IPS DF 4.7 (cell line): Measurements from ENCODE around the gene ZNF669.

Source experiments
- DNase-seq: peaks from one replicate; pipeline ENCODE4 v3.0.0-alpha.2; 2013; ENCODE audit warnings: low spot score; ENCODE audit errors: extremely low read depth

Gene ZNF669

DNA sequence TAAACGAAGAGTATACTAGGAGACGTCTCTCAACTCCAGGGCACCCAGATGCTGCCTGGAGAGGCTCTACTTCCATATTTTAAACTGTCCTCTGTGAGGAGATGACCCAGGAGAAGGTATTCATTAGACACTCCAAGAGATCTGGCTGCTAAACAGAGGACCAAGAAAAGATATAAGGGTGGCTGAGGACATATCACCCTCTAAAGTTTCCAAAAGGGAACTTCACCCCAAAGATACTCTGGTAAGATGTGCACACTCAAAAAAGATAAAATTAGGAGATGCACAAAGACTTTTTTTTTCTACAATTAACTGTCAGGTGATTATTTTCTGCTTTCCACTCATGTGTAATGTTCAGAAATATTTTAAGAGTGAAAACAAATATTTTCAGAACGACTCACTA, 26.9 kb downstream of the ZNF669 start:
- DNase-seq: no peak

DNA sequence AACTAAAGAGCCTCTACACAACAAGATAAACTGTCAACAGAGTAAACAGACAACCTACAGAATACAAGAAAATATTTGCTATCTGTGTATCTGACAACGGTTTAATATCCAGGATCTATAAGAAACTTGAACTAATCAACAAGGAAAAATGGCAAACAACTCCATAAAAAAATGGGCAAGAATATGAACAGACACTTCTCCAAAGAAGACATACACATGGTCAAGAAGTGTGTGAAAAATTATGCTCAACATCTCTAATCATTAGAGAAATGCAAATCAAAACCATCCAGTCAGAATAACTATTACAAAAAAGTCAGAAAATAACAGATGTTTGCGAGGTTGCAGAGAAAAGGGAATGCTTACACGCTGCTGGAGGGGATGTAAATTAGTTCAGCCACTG, 33.5 kb downstream of the ZNF669 start:
- DNase-seq: no peak

DNA sequence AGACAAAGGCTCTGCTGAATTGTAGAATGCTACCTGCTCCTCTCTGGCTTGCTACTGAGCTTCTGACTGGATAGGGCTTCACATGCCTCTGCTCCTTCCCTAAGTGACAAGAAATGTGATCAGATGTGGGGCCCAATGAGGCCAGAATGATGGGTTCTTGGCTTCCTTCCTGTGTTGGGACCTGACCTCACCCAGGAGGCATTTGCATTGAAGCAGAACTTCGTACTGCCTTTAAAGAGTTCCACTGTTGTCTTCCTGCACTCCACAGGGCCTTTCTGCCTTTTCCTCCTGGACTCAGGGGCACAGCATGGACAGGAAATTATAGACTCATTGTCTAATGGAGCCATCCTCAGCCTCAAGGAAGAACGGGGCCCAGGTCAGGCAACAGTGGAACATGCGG, 39.9 kb downstream of the ZNF669 start:
- DNase-seq: no peak

DNA sequence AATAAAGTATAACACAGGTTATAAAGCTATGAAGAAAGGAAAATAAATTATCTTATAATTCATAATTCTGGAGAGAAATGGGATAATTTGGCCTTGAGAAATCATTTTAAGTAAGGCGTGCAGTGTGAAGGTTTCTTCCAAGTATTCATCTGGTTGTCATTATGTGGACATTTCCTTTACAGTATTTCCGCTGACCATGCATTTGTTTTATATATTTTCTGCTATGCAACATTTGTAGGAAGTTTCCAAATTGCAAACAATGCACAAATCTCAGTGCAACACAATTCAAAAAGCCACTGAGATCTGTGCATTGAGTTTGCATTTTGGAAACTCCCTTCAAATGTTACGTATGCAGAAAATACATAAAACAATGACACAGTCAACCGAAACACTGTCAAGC, 43.4 kb downstream of the ZNF669 start:
- DNase-seq: no peak

DNA sequence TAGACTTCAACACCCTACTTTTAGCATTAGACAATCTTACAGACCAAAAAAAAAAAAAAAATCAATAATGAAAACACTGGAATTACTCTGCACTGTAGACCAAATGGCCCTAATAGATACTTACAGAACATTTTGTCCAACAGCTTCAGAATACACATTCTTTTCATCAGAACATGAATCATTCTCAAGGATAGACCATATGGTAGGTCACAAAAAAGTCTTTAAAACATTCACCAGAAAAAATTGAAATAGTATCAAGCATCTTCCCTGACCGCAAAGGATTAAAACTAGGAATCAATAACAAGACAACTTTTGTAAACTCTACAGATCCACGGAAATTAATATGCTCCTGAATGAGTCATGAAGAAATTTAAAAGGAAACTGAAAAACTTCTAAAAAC, 48.1 kb downstream of the ZNF669 start:
- no peak for DNase-seq

DNA sequence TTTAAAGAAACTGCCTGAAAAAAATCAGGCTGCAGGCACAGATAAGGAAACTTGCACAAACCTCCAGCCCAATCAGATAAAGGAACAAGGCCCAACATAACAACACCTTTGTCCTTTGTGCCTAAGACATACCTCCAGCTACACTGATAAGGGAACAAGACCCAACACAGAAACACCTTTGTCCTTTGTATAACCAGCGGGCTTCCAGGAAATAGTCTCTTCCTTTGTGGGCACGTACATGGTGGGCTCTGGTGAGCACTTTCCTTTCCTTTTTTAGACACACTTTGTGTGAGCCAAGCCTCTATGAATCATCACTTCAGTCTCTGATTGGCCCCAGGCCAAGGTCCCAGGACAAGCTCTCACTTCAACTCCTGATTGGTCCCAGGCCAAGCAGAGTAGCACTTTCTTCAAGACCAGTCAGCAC, 49.2 kb downstream of the ZNF669 start:
- DNase-seq: no peak
